ENCODE data around the gene LDB2. TPM values are rescaled to one million over a fixed set of nuclear protein-coding genes. Genes with fewer than 3 reads are reported as not detected.

Gene LDB2
- total and polyA plus RNA-seq, 2 donors from 2014 or later = 26.9 to 59.9 TPM

GRCh38 chr4:16785793-16786527 is 112.5 kb downstream of the LDB2 start:
- no peak for FAIRE-seq
- H3K27me3 ChIP-seq (ENCODE audit: control insufficient read depth, insufficient read depth, low read length) = no peaks in the 10 kb centered on the region

GRCh38 chr4:16783119-16783518 is 115.3 kb downstream of the LDB2 start:
- intact Hi-C loops (cut with DNase I) = no loop called here
- Histone ChIP-seq H3K9ac (ENCODE audit: low read length in 3 of 3) (no peak overlapping the region), H3K9me3 (ENCODE audit: control insufficient read depth in 2 of 3, insufficient read depth in 1 of 3, low read length in 3 of 3) (no peaks in the 10 kb centered on the region), H3K27ac (ENCODE audit: low read depth in 2 of 2, low read length in 2 of 2) (no peak overlapping the region), H3K4me1 (ENCODE audit: control insufficient read depth in 2 of 3, insufficient read depth in 2 of 3, low read depth in 1 of 3, low read length in 3 of 3) (peaks cover 0 to 3% (median 0%) of the 10 kb centered on the region in 3 donors), H3K36me3 (ENCODE audit: control insufficient read depth in 2 of 3, insufficient read depth in 3 of 3, low read length in 3 of 3) (no peaks in the 10 kb centered on the region), H3K4me3 (ENCODE audit: low read length in 3 of 3) (no peak overlapping the region), H3K27me3 (ENCODE audit: control insufficient read depth, insufficient read depth, low read length) (no peaks in the 10 kb centered on the region)
- peak in 2 of 5 donors; percentile 39 to 64 for DNase-seq
- FAIRE-seq = no peak
- TF ChIP-seq, protein P1, sequence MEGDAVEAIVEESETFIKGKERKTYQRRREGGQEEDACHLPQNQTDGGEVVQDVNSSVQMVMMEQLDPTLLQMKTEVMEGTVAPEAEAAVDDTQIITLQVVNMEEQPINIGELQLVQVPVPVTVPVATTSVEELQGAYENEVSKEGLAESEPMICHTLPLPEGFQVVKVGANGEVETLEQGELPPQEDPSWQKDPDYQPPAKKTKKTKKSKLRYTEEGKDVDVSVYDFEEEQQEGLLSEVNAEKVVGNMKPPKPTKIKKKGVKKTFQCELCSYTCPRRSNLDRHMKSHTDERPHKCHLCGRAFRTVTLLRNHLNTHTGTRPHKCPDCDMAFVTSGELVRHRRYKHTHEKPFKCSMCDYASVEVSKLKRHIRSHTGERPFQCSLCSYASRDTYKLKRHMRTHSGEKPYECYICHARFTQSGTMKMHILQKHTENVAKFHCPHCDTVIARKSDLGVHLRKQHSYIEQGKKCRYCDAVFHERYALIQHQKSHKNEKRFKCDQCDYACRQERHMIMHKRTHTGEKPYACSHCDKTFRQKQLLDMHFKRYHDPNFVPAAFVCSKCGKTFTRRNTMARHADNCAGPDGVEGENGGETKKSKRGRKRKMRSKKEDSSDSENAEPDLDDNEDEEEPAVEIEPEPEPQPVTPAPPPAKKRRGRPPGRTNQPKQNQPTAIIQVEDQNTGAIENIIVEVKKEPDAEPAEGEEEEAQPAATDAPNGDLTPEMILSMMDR (IDR thresholded peaks at IDR 0.05; ENCODE audit: borderline replicate concordance, extremely low read depth, insufficient read depth) = no peak

More at GRCh38 chr4:16785793-16786527, 112.5 kb downstream of the LDB2 start:
- H3K9ac ChIP-seq (ENCODE audit: low read length in 3 of 3) = no peak overlapping the region
- no peaks in the 10 kb centered on the region for H3K9me3 ChIP-seq (ENCODE audit: control insufficient read depth in 2 of 3, insufficient read depth in 1 of 3, low read length in 3 of 3)
- TF ChIP-seq, protein P1 (IDR thresholded peaks at IDR 0.05; ENCODE audit: borderline replicate concordance, extremely low read depth, insufficient read depth) = no peak
- peaks cover 0 to 3% (median 0%) of the 10 kb centered on the region in 3 donors for H3K4me1 ChIP-seq (ENCODE audit: control insufficient read depth in 2 of 3, insufficient read depth in 2 of 3, low read depth in 1 of 3, low read length in 3 of 3)
- no peaks in the 10 kb centered on the region for H3K36me3 ChIP-seq (ENCODE audit: control insufficient read depth in 2 of 3, insufficient read depth in 3 of 3, low read length in 3 of 3)
- no peak overlapping the region for H3K27ac ChIP-seq (ENCODE audit: low read depth in 2 of 2, low read length in 2 of 2)
- intact Hi-C loops (cut with DNase I) = no loop called here
- no peak for DNase-seq
- no peak overlapping the region for H3K4me3 ChIP-seq (ENCODE audit: low read length in 3 of 3)

DNA sequence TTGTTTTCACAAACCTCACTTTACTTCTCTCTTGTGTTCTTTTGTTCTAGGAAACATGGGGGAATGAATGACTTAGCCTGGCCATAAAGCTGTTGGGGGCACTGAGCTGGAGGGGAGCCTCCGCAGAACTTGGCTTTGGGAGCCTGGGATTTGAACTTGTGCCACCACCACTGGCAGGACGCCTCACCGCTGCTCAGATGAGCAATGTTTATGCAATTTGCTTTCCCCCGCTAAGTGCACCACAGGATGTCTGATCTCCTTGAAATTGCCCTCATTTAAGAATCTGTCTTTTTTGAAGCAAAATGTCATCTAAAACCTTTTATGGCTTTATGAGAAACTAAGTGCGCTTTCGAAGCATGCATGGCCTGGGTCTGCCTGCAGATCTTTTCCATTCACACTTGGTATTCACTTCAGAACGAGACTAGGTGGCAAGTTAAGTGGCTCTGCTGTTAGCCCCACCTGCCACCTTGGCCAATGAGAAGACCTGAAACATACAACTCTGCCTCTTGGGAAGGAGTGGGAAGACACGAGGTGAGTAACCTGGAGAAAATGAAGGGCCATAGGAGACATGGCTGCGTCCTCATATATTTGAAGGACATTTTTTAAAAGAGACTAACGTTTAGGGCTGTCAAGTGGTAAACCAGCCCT is 119.3 kb downstream of the LDB2 start:
- TF ChIP-seq, protein P1 (IDR thresholded peaks at IDR 0.05; ENCODE audit: borderline replicate concordance, extremely low read depth, insufficient read depth) = no peak
- H3K36me3 ChIP-seq (ENCODE audit: control insufficient read depth in 2 of 3, insufficient read depth in 3 of 3, low read length in 3 of 3) = no peaks in the 10 kb centered on the region
- no peaks in the 10 kb centered on the region for H3K9me3 ChIP-seq (ENCODE audit: control insufficient read depth in 2 of 3, insufficient read depth in 1 of 3, low read length in 3 of 3)
- no peak for FAIRE-seq
- H3K4me3 ChIP-seq (ENCODE audit: low read length in 3 of 3) = no peak overlapping the region
- H3K27ac ChIP-seq (ENCODE audit: low read depth in 2 of 2, low read length in 2 of 2) = no peak overlapping the region
- H3K9ac ChIP-seq (ENCODE audit: low read length in 3 of 3) = no peak overlapping the region
- H3K27me3 ChIP-seq (ENCODE audit: control insufficient read depth, insufficient read depth, low read length) = no peaks in the 10 kb centered on the region
- peaks cover 0 to 3% (median 0%) of the 10 kb centered on the region in 3 donors for H3K4me1 ChIP-seq (ENCODE audit: control insufficient read depth in 2 of 3, insufficient read depth in 2 of 3, low read depth in 1 of 3, low read length in 3 of 3)
- intact Hi-C loops (cut with DNase I) = no loop called here
- no peak for DNase-seq

Data from kidney (tissue), 14 donors.